NCI-H2171 (cell line): ENCODE data around the gene EIF1AD.
"Not testable (repeated sequence)": the region's sequence is repeated elsewhere in the genome, so short reads cannot be mapped to it uniquely, and the experiment has no call there.

Source experiments
- DNase-seq: peaks from one replicate; lab custom pipeline; 2025; lab: John Stamatoyannopoulos, UW

EIF1AD gene

GRCh38 chr11:65968600-65969482 lies 33.1 kb downstream of the EIF1AD start:
- DNase-seq = no peak

DNA sequence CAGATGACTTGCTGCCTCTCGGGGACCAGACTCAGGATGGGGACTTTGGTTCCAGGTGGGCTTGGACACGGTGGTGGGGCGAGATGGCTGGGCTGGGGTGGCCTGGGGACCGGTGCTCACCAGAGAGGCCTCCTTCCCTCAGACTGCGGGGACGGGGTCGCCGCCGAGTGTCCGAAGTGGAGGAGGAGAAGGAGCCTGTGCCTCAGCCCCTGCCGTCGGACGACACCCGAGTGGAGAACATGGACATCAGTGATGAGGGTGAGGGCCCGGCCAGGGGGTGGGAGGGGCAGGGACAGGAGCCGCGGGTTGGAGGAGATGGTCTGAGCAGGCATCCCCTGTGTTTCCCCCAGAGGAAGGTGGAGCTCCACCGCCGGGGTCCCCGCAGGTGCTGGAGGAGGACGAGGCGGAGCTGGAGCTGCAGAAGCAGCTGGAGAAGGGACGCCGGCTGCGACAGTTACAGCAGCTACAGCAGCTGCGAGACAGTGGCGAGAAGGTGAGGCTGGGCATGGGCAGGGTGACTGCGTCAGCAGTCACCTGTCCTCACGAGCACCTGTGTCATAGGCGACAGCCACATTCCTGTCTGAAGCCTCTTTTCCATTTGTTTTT lies 34.5 kb downstream of the EIF1AD start:
- no peak for DNase-seq

DNA sequence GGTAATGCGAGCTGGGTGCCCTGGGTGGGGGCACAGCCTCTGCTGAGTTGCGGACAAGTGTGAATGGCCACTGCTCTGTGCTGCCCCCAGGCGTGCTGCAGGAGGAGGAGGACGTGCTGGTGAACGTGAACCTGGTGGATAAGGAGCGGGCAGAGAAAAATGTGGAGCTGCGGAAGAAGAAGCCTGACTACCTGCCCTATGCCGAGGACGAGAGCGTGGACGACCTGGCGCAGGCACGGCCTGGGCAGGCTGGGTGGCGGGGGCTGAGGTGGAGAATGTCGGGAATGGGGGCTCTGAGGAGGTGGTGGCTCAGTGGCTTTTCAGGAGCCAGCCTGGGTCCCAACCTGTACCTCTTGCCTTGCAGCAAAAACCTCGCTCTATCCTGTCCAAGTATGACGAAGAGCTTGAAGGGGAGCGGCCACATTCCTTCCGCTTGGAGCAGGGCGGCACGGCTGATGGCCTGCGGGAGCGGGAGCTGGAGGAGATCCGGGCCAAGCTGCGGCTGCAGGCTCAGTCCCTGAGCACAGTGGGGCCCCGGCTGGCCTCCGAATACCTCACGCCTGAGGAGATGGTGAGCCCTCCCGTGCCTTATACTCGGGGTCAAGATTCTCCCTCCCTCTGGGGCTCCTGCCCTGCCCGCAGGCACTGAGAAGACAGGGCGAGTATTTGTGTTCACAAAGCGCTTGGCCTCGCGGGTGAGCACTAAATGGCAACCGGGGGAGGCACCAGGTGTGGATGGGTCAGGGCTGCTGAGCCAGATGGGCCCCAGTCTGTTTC lies 35.8 kb downstream of the EIF1AD start:
- no peak for DNase-seq

GRCh38 chr11:65964906-65965305 lies 37.1 kb downstream of the EIF1AD start:
- DNase-seq = no peak

DNA sequence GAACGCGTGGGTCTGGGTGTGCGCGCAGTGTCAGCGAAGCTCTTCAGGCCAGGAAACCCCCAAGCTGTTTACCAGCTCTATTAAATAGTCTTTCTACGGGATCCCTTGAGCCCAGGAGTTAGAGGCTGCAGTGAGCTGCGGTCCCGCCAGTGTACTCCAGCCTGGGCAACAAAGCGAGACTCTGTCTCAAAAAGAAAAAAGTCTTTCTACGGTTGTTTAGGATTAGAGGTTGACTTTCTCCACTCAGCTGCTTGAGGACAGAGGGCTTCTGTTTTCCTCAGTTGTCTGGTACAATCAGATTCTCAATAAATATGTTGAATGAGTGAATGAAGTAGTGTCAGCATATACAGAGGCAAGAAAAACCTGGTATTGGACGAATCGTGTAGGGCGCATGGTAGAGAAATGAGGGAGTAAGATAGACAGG lies 39.8 kb downstream of the EIF1AD start:
- no peak for DNase-seq

DNA sequence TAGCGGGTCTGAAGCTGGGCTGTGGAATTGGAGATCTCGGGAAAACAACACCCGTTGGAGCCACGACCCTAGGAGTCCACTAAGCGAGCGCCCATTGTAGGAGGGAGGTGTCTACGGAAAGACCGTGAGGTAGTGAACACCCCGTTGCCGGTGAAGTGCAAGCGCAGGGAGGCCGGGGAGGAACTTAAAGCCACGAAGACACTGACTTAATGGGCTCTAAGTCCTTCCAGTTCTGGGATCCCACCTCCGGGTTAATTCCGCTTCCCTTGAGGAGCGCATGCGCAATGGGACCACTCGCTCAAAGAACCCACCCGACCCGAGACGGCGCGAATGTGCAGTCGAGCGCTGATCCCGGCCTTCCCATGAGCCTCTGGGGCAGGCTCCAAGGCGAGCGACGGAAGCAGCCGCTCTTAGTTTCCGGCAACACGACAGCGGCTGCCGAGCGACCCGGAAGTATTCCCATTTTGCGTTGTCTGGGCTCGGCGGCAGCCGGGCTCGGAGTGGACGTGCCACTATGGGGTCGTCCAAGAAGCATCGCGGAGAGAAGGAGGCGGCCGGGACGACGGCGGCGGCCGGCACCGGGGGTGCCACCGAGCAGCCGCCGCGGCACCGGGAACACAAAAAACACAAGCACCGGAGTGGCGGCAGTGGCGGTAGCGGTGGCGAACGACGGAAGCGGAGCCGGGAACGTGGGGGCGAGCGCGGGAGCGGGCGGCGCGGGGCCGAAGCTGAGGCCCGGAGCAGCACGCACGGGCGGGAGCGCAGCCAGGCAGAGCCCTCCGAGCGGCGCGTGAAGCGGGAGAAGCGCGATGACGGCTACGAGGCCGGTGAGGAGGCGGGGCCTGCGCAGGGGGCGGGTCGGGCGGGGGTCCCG lies 40.5 kb downstream of the EIF1AD start, which contains the start of gene SART1:
Gene SART1, plus strand, starts transcription at position 468 of the 874 bp plus-strand sequence. Its CDS starts 47 bp downstream, at position 515.
- peak; percentile 98 for DNase-seq

DNA sequence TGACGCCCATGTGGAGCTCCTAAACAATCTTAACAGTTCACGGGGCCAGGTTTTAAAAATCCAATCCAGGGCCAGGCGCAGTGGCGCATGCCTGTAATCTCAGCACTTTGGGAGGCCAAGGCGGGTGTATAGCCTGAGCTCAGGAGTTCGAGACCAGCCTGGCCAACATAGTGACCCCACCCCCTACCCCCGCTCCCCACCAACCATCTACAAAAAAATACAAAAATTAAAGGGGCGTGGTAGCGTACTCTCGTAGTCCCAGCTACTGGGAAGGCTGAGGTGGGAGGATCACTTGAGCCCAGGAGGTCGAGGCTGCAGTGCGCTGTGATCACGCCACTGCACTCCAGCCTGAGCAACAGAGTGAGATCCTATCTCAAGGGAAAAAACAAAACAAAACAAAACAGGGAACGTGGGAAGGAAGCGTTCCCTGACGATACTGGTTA lies 41.1 kb downstream of the EIF1AD start:
- no peak for DNase-seq

- DNase-seq = no peak
Observed at GRCh38 chr11:65958774-65959420, 43.1 kb downstream of the EIF1AD start.

- DNase-seq = no peak
Observed at GRCh38 chr11:65958291-65958690, 43.7 kb downstream of the EIF1AD start.

- peak; percentile 90 for DNase-seq
Observed at GRCh38 chr11:65954771-65955170, 47.2 kb downstream of the EIF1AD start.

DNA sequence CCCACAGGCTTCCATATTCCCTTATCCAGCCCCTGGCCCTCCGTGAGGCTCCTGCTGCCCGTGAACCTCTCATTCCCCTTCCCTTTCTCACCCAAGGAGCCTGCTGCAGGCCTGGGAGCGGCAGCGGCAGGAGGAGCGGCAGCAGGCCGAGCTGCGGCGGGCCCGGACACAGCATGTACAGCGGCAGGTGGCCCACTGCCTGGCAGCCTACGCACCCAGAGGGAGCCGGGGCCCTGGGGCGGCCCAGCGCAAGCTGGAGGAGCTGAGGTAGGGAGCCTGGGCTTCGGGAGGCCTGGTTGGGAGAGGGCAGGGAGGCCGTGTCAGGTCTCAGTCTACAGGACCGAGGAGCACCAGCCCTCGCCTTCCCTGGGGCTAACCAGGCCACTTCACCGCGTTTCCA lies 48.5 kb downstream of the EIF1AD start:
- peak; percentile 34 for DNase-seq

DNA sequence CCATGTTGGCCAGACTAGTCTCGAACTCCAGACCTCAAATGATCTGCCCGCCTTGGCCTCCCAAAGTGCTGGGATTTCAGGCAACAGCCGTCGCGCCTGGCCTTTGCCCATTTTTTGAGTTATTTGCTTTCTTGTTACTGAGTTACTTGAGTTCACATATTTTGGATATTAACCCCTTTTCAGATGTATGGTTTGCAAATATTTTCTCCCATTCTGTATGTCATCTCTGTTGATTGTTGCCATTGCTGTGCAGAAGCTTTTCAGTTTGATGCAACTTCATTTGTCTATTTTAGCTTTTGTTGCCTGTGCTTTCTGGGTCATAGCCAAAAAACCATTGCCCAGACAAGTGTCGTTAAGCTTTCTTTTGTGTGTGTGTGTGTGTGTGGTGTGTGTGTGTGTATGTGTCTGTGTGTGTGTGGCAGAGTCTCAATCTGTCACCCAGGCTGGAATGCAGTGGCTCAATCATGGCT lies 49.9 kb downstream of the EIF1AD start:
- DNase-seq = peak; percentile 45

- DNase-seq = not testable (repeated sequence)
Observed at GRCh38 chr11:65951641-65952040, 50.3 kb downstream of the EIF1AD start.

DNA sequence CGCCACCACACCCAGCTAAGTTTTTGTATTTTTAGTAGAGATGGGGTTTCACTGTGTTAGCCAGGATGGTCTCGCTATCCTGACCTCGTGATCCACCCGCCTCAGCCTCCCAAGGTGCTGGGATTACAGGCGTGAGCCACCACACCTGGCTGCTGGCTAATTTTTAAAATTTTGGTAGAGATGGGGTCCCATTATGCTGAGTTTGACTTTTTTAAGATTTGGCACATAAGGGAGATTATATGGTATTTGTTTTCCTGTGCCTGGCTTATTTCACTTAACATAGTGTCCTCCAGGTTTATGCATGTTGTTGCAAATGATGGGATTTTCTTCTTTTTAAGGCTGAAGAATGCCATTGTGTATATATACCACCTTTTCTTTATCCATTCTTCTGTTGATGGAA lies 51.2 kb downstream of the EIF1AD start:
- not testable (repeated sequence) for DNase-seq

GRCh38 chr11:65947603-65948125 lies 54.3 kb downstream of the EIF1AD start:
- DNase-seq = no peak

GRCh38 chr11:65947133-65947532 lies 54.8 kb downstream of the EIF1AD start:
- DNase-seq = no peak

DNA sequence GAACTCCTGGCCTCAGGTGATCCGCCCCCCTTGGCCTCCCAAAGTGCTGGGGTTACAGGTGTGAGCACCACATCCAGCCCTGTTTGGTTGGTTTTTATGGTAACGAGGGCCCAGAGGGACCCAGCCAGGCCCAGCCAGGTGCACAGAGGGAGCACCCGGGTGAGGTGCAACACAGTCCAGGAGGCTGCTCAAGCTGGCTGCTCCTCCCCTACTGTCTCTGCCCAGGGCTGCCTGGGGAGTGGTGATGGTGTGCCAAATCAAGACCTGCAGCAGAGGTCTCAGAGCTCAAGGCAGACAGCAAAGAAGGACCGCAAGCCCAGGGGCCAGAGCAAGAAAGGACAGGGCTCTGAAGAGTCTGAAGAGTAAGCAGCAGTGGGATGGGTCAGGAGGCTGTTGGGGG lies 55.3 kb downstream of the EIF1AD start:
- DNase-seq = no peak
